ENCODE data around the gene C2. TPM values are rescaled to one million over a fixed set of nuclear protein-coding genes. Genes with fewer than 3 reads are reported as not detected.

Gene C2
- total RNA-seq, 1 experiment from 2014 or later, result 0.66 TPM

DNA sequence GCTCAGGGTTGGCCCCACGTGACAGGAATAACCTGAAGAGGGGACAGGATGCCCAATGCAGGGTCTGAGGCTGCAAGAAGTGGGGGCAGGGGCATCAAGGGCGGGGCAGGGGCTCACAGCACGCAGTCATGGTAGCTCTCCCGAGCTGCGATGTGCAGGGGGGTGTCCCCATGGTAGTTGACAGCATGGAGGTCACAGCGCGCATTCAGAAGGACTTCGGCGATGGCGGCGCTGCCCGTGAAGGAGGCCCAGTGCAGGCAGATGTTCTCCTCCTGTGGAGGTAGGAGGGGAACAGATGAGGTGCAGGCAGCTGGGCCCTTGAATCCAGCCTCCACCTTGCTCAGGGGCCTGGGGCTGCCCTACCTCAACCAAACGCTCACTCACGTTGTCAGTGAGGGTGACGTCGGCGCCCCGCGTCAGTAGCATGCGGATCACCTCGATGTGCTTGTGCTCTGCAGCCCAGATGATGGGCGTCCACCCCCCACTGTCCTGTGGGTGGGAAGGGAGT lies 42.9 kb upstream of the C2 start:
- H3K4me3 Mint-ChIP-seq, result no peak overlapping the region
- Histone ChIP-seq H3K14ac (ENCODE audit: insufficient read depth, low read length) (no peak overlapping the region), H4K8ac (replicated peaks; ENCODE audit: insufficient read length, low read depth, low read length) (no peak overlapping the region), H4K91ac (ENCODE audit: insufficient read length, low read depth, low read length) (no peak overlapping the region), H2BK5ac (ENCODE audit: insufficient read length, low read length) (no peak overlapping the region), H3K23ac (ENCODE audit: insufficient read length, low read depth, low read length) (no peak overlapping the region), H3K27ac (ENCODE audit: insufficient read length, low read depth, low read length) (no peak overlapping the region), H3K9me3 (ENCODE audit: control insufficient read depth, low read depth, low read length) (no peaks in the 10 kb centered on the region), H3K9ac (ENCODE audit: extremely low read depth, insufficient read length, low read length) (no peak overlapping the region), H3K4ac (ENCODE audit: low read depth, low read length) (no peak overlapping the region), H2BK12ac (ENCODE audit: insufficient read length, low read depth, low read length) (no peak overlapping the region), H4K5ac (ENCODE audit: insufficient read length, low read depth, low read length) (no peak overlapping the region), H4K20me1 (ENCODE audit: control insufficient read depth, insufficient read depth, insufficient read length) (no peaks in the 10 kb centered on the region), H3K79me1 (ENCODE audit: insufficient read depth, low read depth, low read length, poor library complexity, severe bottlenecking) (no peaks in the 10 kb centered on the region), H2AK5ac (ENCODE audit: insufficient read length, low read length) (no peak overlapping the region), H3K56ac (ENCODE audit: insufficient read length, low read depth, low read length) (no peak overlapping the region), H3K4me2 (ENCODE audit: insufficient read depth, insufficient read length, low read length) (no peak overlapping the region), H3K4me1 (ENCODE audit: insufficient read depth, low read length) (no peaks in the 10 kb centered on the region), H3K18ac (ENCODE audit: insufficient read length, low read depth, low read length) (no peak overlapping the region), H3K79me2 (ENCODE audit: insufficient read depth, low read length) (no peaks in the 10 kb centered on the region), H3K23me2 (ENCODE audit: insufficient read length, low read depth, low read length, poor library complexity, severe bottlenecking) (no peaks in the 10 kb centered on the region), H2BK20ac (ENCODE audit: low read depth, low read length, poor library complexity, severe bottlenecking) (no peak overlapping the region), H2BK15ac (ENCODE audit: low read depth, low read length) (no peak overlapping the region), H3K27me3 (ENCODE audit: insufficient read depth, low read length) (no peaks in the 10 kb centered on the region), H2BK120ac (ENCODE audit: low read depth, low read length, poor library complexity, severe bottlenecking) (no peak overlapping the region), H3T11ph (ENCODE audit: low read length) (no peak overlapping the region), H2AFZ (ENCODE audit: low read length) (no peak overlapping the region)
- no CpG with 5 or more reads among the region's 22 CpGs for WGBS (ENCODE audit: extremely low coverage, insufficient read length, low lambda C conversion rate)
- H3K27me3 Mint-ChIP-seq (ENCODE audit: low read depth), result no peaks in the 10 kb centered on the region
- no peak overlapping the region for H3K27ac Mint-ChIP-seq
- TF ChIP-seq, protein P1, sequence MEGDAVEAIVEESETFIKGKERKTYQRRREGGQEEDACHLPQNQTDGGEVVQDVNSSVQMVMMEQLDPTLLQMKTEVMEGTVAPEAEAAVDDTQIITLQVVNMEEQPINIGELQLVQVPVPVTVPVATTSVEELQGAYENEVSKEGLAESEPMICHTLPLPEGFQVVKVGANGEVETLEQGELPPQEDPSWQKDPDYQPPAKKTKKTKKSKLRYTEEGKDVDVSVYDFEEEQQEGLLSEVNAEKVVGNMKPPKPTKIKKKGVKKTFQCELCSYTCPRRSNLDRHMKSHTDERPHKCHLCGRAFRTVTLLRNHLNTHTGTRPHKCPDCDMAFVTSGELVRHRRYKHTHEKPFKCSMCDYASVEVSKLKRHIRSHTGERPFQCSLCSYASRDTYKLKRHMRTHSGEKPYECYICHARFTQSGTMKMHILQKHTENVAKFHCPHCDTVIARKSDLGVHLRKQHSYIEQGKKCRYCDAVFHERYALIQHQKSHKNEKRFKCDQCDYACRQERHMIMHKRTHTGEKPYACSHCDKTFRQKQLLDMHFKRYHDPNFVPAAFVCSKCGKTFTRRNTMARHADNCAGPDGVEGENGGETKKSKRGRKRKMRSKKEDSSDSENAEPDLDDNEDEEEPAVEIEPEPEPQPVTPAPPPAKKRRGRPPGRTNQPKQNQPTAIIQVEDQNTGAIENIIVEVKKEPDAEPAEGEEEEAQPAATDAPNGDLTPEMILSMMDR (conservative IDR thresholded peaks at IDR 0.05), result no peak
- no peaks in the 10 kb centered on the region for H3K9me3 Mint-ChIP-seq
- H3K4me1 Mint-ChIP-seq, result peaks cover 0 to under 1% of the 10 kb centered on the region in 2 experiments; a peak in 1 of 4 replicates
- DNase-seq, result no peak
- H3K36me3 Mint-ChIP-seq (ENCODE audit: insufficient read depth in 1 of 3, low read depth in 3 of 3), result peaks cover 65 to 98% (median 95%) of the 10 kb centered on the region in 3 experiments; a peak in 6 of 7 replicates

Data from H9 (cell line).